Dermis microvascular lymphatic vessel endothelial cell (primary cell): ENCODE measurements around the gene VAPB. TPM values are rescaled to one million over a fixed set of nuclear protein-coding genes. Genes with fewer than 3 reads are reported as not detected.

ENCODE experiments used
- DNase-seq, 2 donors: peaks; one replicate each; pipeline versions ENCODE4 v3.0.0 to v3.0.0-alpha.2; 2010; ENCODE audit warnings: low read depth in 2 of 2
- total RNA-seq: library from RNA; depleted of rRNA; stranded (reverse); fragments of >200 nt; gene quantifications from 2 replicates; pipeline ENCODE4 v1.2.1, GENCODE V29; 2014

Gene VAPB
- total RNA-seq, 1 donor from 2014 or later: 9.1 TPM

DNA sequence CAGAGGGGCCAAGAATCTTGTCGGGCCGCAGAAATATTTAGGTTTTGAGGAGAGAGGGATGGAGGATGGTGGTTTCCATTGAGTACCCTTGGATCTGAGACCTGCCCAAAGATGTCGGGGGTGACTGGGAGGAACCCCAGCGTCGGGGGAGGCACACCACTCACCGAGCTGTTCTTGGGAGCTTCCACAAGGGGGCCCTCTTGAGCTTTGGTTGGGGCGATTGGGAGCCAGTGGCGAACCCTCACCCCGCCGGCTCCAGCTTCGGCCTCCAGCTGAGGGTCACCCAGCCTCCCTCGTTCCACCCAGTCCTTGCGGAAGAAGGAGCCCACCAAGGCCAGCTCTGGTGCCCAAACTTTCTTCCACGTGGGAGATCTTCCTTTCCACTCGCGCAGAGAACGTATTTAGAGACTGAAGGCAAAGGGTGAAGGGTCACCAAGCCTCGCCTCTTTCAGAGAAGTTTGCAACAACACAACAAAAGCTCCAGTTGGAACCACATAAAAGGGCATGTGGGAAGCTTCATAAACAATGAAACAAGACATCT, 92.5 kb downstream of the VAPB start:
- DNase-seq: peak; percentile 30 to 63

DNA sequence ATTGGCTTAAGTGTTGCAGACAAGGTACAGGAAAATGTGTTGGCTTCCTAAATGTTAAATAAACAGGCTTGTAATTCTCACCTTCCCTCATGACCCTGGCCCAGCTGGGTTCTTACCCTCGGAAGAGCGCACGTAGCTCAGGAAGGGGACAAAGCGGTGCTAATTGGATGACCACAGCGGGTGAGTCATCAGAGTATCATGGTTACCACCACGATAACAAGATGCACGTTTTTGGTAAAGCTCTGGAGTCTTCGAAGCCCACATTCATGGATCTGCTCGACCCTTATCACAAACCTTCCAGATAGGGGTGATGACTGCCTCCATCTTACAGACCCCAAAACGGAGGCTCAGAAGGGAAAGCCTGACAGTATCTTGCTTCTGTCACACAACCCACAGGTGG, 93.4 kb downstream of the VAPB start:
- peak in 1 of 2 donors; percentile 46 for DNase-seq

DNA sequence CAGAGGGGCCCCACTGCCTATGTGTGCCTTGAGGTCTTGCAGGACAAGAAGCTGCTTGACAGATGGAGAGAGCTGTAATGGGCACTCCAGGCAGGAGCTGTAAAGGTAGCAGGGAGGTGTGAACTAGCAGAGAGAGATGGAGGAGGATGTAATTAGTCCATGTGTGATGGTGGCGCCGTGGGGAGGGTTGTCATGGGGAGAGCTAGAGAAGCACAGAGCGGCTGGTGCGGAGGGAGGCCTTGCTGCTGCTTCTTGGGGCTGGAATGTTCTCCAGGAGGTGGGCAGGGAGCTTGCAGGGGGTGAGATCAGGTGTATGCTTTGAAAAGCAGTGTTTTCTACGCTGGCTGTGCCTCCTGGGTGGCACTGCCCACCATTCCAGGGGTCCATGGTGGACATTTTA, 94.0 kb downstream of the VAPB start:
- DNase-seq: no peak

DNA sequence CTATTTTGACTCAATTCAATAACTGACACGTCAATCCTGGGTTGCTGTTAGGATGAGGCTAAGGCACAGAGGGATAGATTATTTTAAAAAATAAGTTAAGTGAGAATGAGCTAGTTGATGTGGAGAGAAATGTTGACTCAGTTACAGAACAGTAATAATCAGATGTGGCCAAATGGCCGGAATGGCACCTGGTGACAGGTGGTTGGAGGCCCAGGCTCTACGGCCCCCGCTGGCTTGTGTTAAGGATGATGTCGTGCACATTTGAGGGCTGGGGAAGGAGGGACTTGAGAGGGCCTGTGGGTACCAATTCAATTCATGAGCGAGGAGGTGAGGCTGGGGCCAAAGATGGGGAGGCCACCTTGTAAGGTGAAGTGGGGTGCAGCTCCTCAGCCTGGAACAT, 94.4 kb downstream of the VAPB start:
- no peak for DNase-seq

- no peak for DNase-seq
These were observed 96.4 kb downstream of the VAPB start for GRCh38 chr20:58485393-58485792.

- DNase-seq: no peak
These were observed 97.2 kb downstream of the VAPB start for GRCh38 chr20:58486207-58486606.

GRCh38 chr20:58492074-58492718, 103.2 kb downstream of the VAPB start:
- no peak for DNase-seq

DNA sequence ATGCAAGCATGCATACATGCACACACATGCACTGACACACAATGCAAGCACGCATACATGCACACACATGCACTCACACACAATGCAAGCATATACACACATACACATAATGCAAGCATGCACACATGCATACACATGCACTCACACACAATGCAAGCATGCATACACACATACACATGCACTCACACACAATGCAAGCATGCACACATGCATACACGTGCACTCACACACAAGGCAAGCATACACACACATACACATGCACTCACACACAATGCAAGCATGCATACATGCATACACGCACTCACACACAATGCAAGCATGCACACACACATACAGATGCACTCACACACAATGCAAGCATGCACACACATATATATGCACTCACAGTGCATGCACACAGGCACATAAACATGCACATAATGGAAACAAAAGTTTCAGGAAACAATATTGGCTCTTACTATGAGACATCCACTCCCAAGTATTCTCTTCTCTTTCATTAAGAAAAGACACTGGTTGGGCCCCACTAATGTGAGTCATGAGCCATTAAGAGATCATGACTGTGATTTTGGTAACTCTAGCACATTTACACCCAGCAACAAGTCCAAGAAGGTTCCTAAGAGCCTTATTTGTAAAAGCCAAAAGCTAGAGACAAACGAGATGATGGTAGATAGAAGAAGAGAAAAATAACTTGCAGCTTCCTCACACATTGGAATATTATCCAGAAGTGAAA, 103.9 kb downstream of the VAPB start:
- DNase-seq: no peak

DNA sequence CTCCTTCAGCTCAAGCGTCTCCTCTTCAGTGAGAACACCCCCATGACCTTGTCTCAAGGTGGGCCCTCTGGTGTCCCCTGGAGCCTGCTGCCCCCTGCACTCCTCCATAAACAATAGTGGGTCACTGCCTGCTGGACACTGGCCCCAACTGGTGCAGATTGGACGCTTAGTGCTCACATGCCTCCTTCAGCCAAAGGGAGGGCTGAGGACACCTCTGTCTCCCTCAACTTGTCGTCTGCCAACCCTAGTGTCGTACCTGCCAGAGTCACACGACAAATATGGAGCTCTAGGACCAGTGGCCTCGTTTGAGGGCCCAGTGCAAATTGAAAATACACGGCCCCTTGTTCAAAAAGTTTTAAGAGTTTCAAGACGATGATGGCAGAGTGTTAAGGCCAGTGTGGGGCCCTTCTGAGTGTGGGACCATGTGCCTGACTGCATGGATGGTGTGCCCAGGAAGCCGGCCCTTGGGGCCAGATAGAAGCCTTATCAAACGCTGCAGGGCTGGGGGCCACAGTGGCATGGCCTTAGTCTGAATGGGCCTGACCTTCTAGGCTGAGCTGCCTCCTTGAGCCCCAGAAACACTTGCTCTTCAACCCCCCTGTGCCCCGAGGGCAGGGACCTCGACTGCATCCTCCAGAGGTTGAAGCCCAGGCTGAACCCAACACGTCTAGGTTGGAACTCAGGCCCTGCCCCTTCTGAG, 106.0 kb downstream of the VAPB start:
- no peak for DNase-seq

- no peak for DNase-seq
These were observed 106.8 kb downstream of the VAPB start for GRCh38 chr20:58495623-58496428.

GRCh38 chr20:58496429-58496769, 107.4 kb downstream of the VAPB start:
- no peak for DNase-seq

- DNase-seq: no peak
These were observed 108.1 kb downstream of the VAPB start for GRCh38 chr20:58497076-58497641.

- no peak for DNase-seq
These were observed 108.9 kb downstream of the VAPB start for GRCh38 chr20:58497724-58498469.

GRCh38 chr20:58498470-58499068, 109.5 kb downstream of the VAPB start:
- no peak for DNase-seq

DNA sequence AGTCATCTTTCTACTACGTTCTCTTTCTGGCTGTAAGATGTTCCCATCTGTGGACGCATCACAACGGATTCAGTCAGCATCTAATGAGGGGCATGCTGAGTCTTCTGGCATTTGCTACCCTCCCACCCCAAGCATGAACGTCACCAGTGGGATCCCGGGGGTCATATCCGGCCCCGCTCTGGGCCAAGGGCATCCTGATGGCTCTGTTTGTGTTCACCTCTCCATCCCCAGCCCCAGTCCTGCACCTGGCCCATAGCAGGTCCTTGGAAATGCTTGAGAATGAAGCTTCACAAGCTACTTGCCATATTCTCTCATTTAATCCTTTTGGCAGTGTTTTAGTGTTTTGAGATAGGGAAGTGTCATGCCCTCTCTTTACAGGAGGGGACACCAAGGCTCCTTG, 111.2 kb downstream of the VAPB start:
- no peak for DNase-seq

Other genes with a start within 250 kb of the VAPB start
- gene ANKRD60, start 160.6 kb upstream of the VAPB start, total RNA-seq: not detected in 2 replicates
- 9.1 and 11.1 TPM in 2 replicates for gene RAB22A, start 79.5 kb upstream of the VAPB start, total RNA-seq
- not detected in 2 replicates for gene APCDD1L, start 126.2 kb downstream of the VAPB start, total RNA-seq